HG03575 (cell line): Measurements from ENCODE around the gene NUF2.
"Not testable (repeated sequence)": the region's sequence is repeated elsewhere in the genome, so short reads cannot be mapped to it uniquely, and the experiment has no call there.

ENCODE experiments used
- ATAC-seq: cut with Tn5 transposase; IDR thresholded peaks from one replicate; pipeline ENCODE4 v1.9.1; 2021; ENCODE audit not compliant: unreplicated experiment, insufficient number of reproducible peaks, low FRiP score; ENCODE audit errors: extremely low read depth

Gene NUF2

GRCh38 chr1:163320891-163321290, 863 bp upstream of the NUF2 start:
- no peak for ATAC-seq

- ATAC-seq = not testable (repeated sequence)
Observed at GRCh38 chr1:163323339-163323738, 1.6 kb downstream of the NUF2 start.

GRCh38 chr1:163331116-163331515, 9.4 kb downstream of the NUF2 start:
- ATAC-seq = no peak

GRCh38 chr1:163335216-163335615, 13.5 kb downstream of the NUF2 start:
- ATAC-seq = no peak

- ATAC-seq = no peak
Observed at GRCh38 chr1:163337631-163338030, 15.9 kb downstream of the NUF2 start.

- ATAC-seq = no peak
Observed at GRCh38 chr1:163346326-163346870, 24.6 kb downstream of the NUF2 start.

- ATAC-seq = no peak
Observed at GRCh38 chr1:163347106-163347505, 25.4 kb downstream of the NUF2 start.

GRCh38 chr1:163351912-163352311, 30.2 kb downstream of the NUF2 start:
- ATAC-seq = no peak

- ATAC-seq = no peak
Observed at GRCh38 chr1:163357378-163357777, 35.6 kb downstream of the NUF2 start.

- ATAC-seq = not testable (repeated sequence)
Observed at GRCh38 chr1:163358172-163358571, 36.4 kb downstream of the NUF2 start.

- ATAC-seq = no peak
Observed at GRCh38 chr1:163361123-163361934, 39.6 kb downstream of the NUF2 start.

GRCh38 chr1:163365186-163365585, 43.4 kb downstream of the NUF2 start:
- no peak for ATAC-seq

GRCh38 chr1:163366555-163366954, 44.8 kb downstream of the NUF2 start:
- no peak for ATAC-seq

- ATAC-seq = no peak
Observed at GRCh38 chr1:163367721-163368120, 46.0 kb downstream of the NUF2 start.

GRCh38 chr1:163372576-163372975, 50.8 kb downstream of the NUF2 start:
- ATAC-seq = no peak

GRCh38 chr1:163378554-163378953, 56.8 kb downstream of the NUF2 start:
- no peak for ATAC-seq

GRCh38 chr1:163379801-163380200, 58.0 kb downstream of the NUF2 start:
- ATAC-seq = no peak

- ATAC-seq = no peak
Observed at GRCh38 chr1:163381487-163382184, 59.9 kb downstream of the NUF2 start.

- no peak for ATAC-seq
Observed at GRCh38 chr1:163382395-163382794, 60.6 kb downstream of the NUF2 start.

- ATAC-seq = no peak
Observed at GRCh38 chr1:163387146-163387545, 65.4 kb downstream of the NUF2 start.
